H1 (cell line): ENCODE results near the gene NXN. TPM values are rescaled to one million over a fixed set of nuclear protein-coding genes. Genes with fewer than 3 reads are reported as not detected.

Experiments
- ATF3 ChIP-seq: IDR thresholded peaks from 2 replicates; pipeline ENCODE4 v1.6.1; 2011; ENCODE audit warnings: low read depth, mild to moderate bottlenecking, low read length; ENCODE audit not compliant: insufficient read depth
- CBX5 ChIP-seq: fragments of 300-800, 300-1000 bp; sonication (generic); IDR thresholded peaks from 2 replicates; pipeline ENCODE4 v1.7.1; 2016; ENCODE audit warnings: antibody characterized with exemption, low read length, low read depth
- CHD7 ChIP-seq: fragments of 300-600 bp; sonication (generic); IDR thresholded peaks from 2 replicates; pipeline ENCODE4 v1.7.1; 2012; ENCODE audit warnings: low read length, moderate library complexity, mild to moderate bottlenecking, inconsistent platforms; ENCODE audit not compliant: insufficient replicate concordance
- CTCF ChIP-seq, 3 experiments: IDR thresholded peaks; 1 replicate in 2 of 3; 2 replicates in 1 of 3; pipeline versions ENCODE4 v1.5.1 to v1.6.1; 2011; ENCODE audit warnings: low read length in 3 of 3, mild to moderate bottlenecking in 3 of 3, inconsistent platforms in 2 of 3, low read depth in 1 of 3, moderate library complexity in 1 of 3; ENCODE audit not compliant: insufficient read depth in 1 of 3; ENCODE audit errors: control extremely low read depth in 1 of 3
- POU5F1 ChIP-seq: IDR thresholded peaks from 2 replicates; pipeline ENCODE4 v1.6.1; 2011; ENCODE audit warnings: low read depth, mild to moderate bottlenecking, low read length, moderate library complexity
- SIN3A ChIP-seq, 2 experiments: IDR thresholded peaks in 1 of 2; conservative IDR thresholded peaks in 1 of 2; 2 replicates each; pipeline ENCODE4 v1.6.1; 2011 to 2012; ENCODE audit warnings: low read length in 2 of 2, improper control_type of control experiment in 1 of 2, low read depth in 1 of 2, mild to moderate bottlenecking in 1 of 2
- SP1 ChIP-seq: IDR thresholded peaks from 2 replicates; pipeline ENCODE4 v1.6.1; 2011; ENCODE audit warnings: low read depth, low read length
- SP4 ChIP-seq: IDR thresholded peaks from 2 replicates; pipeline ENCODE4 v1.6.1; 2012; ENCODE audit warnings: low read length, inconsistent platforms
- polyA plus RNA-seq, 7 experiments: library from polyadenylated mRNA; depleted of rRNA in 3 of 7; stranded (reverse) in 5 of 7; unstranded in 2 of 7; fragments of >200 nt in 5 of 7; fragments of 200-250 nt in 2 of 7; gene quantifications; 1 replicate in 5 of 7; 2 replicates in 1 of 7; 4 replicates in 1 of 7; pipeline versions ENCODE4 v1.2.1 to v1.2.3, GENCODE V29; 2011 to 2013; ENCODE audit warnings: missing spikeins in 2 of 7, mixed read lengths in 2 of 7
- total RNA-seq: library from RNA; stranded (reverse); fragmentation: NEBNext Ultra II Directional; extraction: Animal tissue kit (Norgen Biotek cat#: 25700); gene quantifications from 2 replicates; pipeline ENCODE4 v1.2.1, GENCODE V29; 2021

The NXN gene
- total and polyA plus RNA-seq, 2 of the 8 experiments (the other 6 are each of a cell fraction or from before 2014, with no cell fraction given), result 94.1 to 107 TPM

- TF ChIP-seq CHD7, result no peak
- TF ChIP-seq CTCF (IDR thresholded peaks at IDR 0.05; ENCODE audit: control extremely low read depth in 1 of 3, insufficient read depth in 1 of 3, low read depth in 1 of 3, low read length in 3 of 3), result no peak
- no peak for TF ChIP-seq SP4
- TF ChIP-seq SIN3A (conservative IDR thresholded peaks at IDR 0.05 in 1 of 2, IDR thresholded peaks at IDR 0.05 in 1 of 2; ENCODE audit: low read depth in 1 of 2, low read length in 2 of 2), result no peak
- no peak for TF ChIP-seq SP1
- TF ChIP-seq POU5F1, result no peak
- no peak for TF ChIP-seq ATF3
- no peak for TF ChIP-seq CBX5
These were observed 173.2 kb downstream of the NXN start (continued) for GRCh38 chr17:806346-806745.
